Nephron (organoid): Measurements from ENCODE around the gene ZNHIT3.

Experiments used
- H3K27ac Mint-ChIP-seq, 3 experiments: 2 replicates each; pipeline ENCODE4 v1.8.0; 2020; ENCODE audit warnings: mixed read lengths in 3 of 3, mild to moderate bottlenecking in 2 of 3, moderate library complexity in 1 of 3
- H3K27me3 Mint-ChIP-seq: 2 replicates; pipeline ENCODE4 v1.8.0; 2021; ENCODE audit warnings: low read depth, mild to moderate bottlenecking, moderate library complexity, mixed read lengths
- H3K36me3 Mint-ChIP-seq: 2 replicates; pipeline ENCODE4 v1.8.0; 2020; ENCODE audit warnings: low read depth, mixed read lengths
- H3K4me1 Mint-ChIP-seq: 2 replicates; pipeline ENCODE4 v1.8.0; 2020; ENCODE audit warnings: mixed read lengths
- H3K4me3 Mint-ChIP-seq, 3 experiments: 2 replicates each; pipeline ENCODE4 v1.8.0; 2020; ENCODE audit warnings: mild to moderate bottlenecking in 3 of 3, mixed read lengths in 3 of 3, moderate library complexity in 2 of 3
- H3K9me3 Mint-ChIP-seq: 2 replicates; pipeline ENCODE4 v1.8.0; 2020; ENCODE audit warnings: mixed read lengths
- CTCF ChIP-seq, 3 experiments: fragments of 200-600 bp; sonication (generic); IDR thresholded peaks; one replicate each; pipeline ENCODE4 v1.5.0; 2021; ENCODE audit warnings: antibody characterized with exemption in 3 of 3; ENCODE audit not compliant: unreplicated experiment in 3 of 3

ZNHIT3 gene

GRCh38 chr17:36544307-36545076 is 58.0 kb downstream of the ZNHIT3 start, which contains the start of gene GGNBP2:
Gene GGNBP2, plus strand, starts transcription at chr17:36544919. Its CDS starts 806 bp downstream, at chr17:36545725.
- H3K27ac Mint-ChIP-seq, result peak within 1 kb of the TSS; percentile 100

GRCh38 chr17:36545077-36545464 is 58.6 kb downstream of the ZNHIT3 start:
- H3K4me1 Mint-ChIP-seq, result peaks cover 26% of the 10 kb centered on the region
- TF ChIP-seq CTCF (IDR thresholded peaks at IDR 0.05; ENCODE audit: unreplicated experiment in 3 of 3), result no peak
- H3K4me3 Mint-ChIP-seq, result peak overlapping the region; percentile 96 to 100 (median 97)
- H3K27ac Mint-ChIP-seq, result peak overlapping the region; percentile 100
- H3K36me3 Mint-ChIP-seq, result peaks cover 7% of the 10 kb centered on the region
- H3K27me3 Mint-ChIP-seq, result no peaks in the 10 kb centered on the region
- H3K9me3 Mint-ChIP-seq, result no peaks in the 10 kb centered on the region

More at GRCh38 chr17:36544307-36545076, 58.0 kb downstream of the ZNHIT3 start, which contains the start of gene GGNBP2:
- H3K9me3 Mint-ChIP-seq, result no peaks in the 10 kb centered on the region
- no peak for TF ChIP-seq CTCF (IDR thresholded peaks at IDR 0.05; ENCODE audit: unreplicated experiment in 3 of 3)
- peaks cover 10% of the 10 kb centered on the region for H3K36me3 Mint-ChIP-seq
- H3K4me3 Mint-ChIP-seq, result peak within 1 kb of the TSS; percentile 96 to 100 (median 97)
- H3K4me1 Mint-ChIP-seq, result peaks cover 26% of the 10 kb centered on the region
- no peaks in the 10 kb centered on the region for H3K27me3 Mint-ChIP-seq
